ENCODE data around the gene TNS4. TPM values are rescaled to one million over a fixed set of nuclear protein-coding genes. Genes with fewer than 3 reads are reported as not detected.

The TNS4 gene
- polyA plus RNA-seq, 1 donor = 0.14 TPM

- DNase-seq = no peak
These were observed 30.2 kb downstream of the TNS4 start for GRCh38 chr17:40470932-40471828.

DNA sequence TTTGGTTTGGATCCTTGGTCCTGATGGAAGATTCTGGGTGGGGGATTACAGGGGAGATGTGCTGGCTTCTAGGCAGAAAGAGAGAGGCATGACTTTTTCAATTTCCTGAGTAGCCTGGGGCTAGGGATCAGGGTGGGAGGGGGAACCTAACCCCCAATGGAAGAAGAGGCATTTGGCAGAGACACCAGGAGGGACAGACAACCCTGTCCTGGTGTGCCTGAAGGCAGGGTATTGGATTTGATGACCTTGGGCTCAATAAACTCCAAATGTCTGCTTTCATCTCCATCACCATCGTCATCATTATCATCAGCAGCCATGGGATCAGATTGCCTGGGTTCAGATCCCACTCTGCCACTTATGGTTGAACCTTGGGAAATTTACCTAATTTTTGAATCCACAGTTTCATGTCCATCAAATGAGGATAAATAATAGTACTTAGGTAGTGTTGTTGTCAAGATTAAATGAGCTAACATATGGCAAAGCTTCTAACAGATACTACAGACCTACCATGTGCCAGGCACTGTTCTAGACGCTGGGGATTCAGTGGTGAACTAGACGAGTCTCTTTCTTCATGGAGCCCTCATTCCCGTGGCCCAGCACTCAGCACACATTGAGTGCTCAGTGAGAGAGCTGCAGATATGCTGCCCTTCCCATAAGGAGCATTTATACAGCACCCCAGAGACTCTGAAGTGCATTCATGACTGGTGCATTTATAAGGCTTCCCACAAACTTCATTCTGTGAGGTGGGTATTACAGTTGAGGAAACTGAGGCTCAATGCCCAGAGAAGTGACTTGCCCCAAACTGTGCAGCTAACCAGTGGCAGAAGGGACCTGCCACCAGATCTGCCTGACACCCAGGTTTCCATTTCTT lies 31.4 kb downstream of the TNS4 start:
- DNase-seq = no peak

DNA sequence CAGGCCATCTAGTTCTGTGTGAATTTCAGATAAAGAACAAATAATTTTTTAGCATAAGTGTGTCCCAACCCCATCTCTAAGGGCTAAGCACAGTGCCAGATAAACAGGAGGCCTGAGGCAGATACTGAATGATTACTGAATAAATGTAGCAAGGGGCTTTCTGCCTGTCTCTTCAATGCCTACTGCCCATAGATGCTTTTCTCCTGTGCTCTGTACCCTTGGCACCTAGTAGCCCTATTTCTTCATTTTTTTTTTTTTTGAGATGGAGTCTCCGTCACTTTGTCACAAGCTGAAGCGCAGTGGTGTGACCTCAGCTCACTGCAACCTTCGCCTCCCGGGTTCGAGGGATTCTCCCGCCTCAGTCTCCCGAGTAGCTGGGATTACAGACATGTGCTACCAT lies 32.9 kb downstream of the TNS4 start:
- no peak for DNase-seq

- DNase-seq = no peak
These were observed 34.0 kb downstream of the TNS4 start for GRCh38 chr17:40467281-40467867.

DNA sequence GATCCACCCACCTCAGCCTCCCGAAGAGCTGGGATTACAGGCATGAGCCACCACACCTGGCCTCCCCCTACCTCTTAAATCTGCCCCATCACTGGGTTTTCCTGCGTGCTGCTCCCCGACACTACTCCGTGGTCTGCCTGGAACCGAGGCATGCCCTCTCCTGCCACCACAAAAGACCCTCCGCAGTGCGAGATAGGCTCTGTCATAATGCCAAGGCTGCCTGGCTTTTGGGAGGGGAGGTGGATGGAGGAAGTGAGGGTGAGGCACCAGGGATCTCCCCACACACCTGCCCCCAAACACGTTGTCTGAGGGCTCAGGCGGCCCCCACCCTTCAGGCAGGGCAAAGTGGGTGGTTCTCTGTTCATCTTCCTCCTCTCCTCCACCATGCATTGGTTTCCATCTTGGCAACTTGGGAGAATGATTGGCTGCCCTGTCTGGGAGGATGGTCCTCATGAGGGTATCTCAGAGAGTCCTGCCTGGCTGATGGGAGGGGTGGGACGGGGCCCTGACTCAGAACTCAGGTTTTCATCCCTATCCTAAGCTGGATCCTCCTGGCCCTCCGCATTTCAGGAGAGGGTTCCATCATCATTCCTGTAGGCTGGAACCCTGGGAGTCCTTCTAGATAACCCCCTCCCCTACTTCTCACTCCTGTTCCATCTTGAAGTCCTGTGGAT lies 35.0 kb downstream of the TNS4 start:
- no peak for DNase-seq

- no peak for DNase-seq
These were observed 37.0 kb downstream of the TNS4 start for GRCh38 chr17:40464392-40464855.

GRCh38 chr17:40463122-40463550 lies 38.3 kb downstream of the TNS4 start:
- DNase-seq = no peak

- DNase-seq = no peak
These were observed 38.9 kb downstream of the TNS4 start for GRCh38 chr17:40462343-40463121.

DNA sequence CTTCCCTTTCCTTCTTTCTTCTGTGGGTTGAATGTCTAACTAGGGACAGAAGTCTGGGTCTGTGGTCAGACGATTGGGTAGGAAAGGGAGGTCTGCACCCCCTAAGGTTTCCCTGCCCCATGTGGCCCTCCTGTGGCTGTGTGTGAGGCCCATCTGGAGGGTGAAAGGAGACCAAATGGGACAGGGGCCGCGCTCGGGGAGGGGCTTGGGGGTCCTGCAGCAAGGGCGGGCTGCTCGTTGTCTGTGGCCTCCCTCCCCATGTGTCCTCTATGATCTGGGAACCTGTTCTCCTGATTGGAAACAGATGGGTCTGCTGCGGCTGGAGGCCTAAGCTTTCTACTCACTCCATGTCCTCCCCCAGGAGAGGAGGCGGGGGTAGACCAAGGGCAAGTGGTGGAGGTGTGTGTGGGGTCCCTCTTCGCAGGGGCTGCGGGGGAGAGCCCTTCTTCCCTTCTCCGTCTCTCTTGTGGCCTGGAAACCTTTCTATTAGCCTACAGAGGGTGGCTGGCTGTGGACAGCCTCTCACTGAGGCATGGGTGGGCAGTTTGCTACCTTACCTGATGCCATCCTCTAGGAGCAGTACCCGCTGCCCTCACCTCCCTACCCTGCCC lies 39.6 kb downstream of the TNS4 start:
- no peak for DNase-seq

DNA sequence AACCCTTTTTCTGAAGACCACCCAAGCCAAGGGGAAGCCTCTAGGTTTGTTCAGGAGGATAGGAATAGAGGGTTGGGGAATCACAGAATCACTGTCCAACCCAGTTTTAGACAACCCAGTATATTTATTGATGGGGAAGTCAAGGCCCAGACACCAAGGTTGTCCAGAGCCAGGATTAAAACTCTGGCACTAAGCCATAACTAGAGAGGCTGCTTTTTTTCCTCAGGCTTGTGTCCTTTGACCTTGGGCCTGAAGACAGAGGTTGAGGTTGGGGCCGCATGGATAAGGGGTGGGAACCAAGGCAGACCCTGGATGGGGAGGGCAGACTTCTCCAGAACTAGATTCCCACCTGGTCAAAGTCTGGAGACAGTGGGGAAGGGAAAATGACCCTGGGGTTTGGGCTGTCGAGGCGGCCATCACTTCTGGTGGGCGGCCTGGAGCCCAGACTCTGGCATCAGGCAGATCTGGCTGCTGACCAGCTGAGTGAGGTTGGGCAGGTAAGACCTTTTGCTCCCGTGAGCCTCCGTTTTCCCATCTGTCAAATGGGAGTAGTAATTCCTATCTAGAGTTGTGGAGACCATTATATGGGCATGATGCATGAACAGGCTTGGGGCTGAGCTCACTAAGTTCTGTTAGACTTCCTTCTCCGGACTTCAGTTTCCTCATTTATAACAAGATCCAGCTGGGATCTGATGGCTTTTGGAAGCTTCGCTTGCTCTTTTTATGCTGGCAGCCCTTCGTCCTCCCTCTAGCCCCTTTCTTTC lies 40.3 kb downstream of the TNS4 start:
- no peak for DNase-seq

GRCh38 chr17:40460604-40460967 lies 40.8 kb downstream of the TNS4 start:
- DNase-seq = no peak

DNA sequence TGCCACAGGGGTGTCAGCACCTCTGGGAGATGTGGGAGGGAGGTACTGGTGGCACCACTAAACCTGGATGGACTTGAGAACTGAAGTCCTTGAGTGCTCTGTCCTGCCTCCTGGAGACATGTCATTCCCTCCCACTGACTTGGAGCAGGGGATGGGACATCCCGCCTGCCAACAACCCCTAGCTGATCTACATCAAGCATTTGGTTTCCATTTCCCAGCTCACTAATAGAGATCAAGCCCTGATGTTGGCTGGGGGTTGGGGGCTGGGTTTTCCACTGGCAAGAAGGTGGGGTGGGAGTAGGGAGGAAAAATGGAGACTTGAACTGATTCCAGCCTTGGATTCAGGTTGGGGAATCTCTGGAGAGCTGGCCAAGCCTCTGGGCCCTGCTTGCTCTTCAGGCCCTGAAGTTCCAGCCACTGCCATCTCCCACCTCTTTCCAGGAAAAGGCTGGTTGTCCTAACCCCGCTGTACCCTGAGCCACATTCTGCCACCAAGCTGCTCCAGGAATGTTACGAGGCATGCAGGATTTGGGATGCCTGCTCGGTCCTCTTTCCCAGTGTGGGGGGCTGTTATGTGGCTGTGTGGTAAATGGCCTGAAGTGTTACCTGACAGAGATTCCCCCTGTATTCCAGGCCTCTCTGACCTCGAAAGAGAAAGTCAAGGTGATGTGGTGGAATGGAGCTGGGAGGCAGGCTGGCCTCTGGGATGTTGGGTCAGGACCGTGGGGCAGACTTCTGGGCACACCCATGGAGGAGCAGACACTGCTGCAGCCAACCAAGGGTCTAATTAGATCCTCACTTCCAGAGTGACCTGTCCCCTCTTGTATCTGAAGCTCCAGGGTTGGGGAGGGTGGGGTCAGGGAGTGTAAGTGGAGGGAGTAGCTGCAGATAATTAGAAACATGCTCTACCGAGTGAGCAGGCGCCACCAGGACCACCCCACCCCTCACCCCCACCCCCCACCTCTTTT lies 41.5 kb downstream of the TNS4 start:
- DNase-seq = no peak

DNA sequence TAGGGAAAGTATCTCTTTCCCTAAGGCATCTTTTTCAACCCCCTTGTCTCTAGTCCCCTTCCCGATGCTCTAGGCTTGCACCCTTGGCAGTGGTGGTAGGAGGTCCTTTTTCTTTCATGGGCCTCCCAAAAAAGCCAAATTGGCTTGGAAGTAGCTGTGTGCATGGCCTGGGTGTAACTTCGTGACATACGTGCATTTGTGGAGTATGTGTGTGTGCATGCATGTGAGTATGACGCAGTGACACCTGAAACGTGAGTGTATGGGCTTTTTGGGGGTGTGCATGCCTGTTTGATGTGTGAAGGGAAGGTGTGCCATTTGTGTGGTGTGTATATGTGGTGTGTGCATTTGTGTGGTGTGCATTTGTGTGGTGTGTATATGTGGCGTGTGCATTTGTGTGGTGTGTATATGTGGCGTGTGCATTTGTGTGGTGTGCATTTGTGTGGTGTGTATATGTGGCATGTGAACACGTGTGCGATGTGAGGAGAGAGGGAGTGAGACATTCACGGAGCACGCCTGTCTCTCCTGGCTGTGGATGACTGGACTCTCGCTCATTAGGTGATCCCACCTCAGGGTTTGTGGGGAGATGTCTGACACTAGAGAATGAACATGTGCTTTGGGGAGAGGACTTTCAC lies 42.5 kb downstream of the TNS4 start:
- DNase-seq = no peak

- DNase-seq = no peak
These were observed 43.2 kb downstream of the TNS4 start for GRCh38 chr17:40457964-40458791.

DNA sequence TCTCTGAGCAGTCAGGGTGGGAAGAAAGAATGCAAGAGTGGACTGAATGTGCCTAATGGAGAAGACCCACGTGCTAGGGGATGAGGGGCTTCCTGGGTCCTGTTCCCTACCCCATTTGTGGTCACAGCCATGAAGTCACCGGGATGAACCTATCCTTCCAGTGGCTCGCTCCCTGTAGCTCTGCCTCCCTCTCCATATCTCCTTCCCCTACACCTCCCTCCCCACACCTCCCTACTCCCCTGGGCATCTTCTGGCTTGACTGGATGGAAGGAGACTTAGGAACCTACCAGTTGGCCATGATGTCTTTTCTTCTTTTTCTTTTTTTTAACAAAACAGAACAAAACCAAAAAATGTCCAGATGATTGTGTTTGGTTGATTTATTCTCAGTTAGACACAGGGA lies 44.1 kb downstream of the TNS4 start:
- DNase-seq = no peak

DNA sequence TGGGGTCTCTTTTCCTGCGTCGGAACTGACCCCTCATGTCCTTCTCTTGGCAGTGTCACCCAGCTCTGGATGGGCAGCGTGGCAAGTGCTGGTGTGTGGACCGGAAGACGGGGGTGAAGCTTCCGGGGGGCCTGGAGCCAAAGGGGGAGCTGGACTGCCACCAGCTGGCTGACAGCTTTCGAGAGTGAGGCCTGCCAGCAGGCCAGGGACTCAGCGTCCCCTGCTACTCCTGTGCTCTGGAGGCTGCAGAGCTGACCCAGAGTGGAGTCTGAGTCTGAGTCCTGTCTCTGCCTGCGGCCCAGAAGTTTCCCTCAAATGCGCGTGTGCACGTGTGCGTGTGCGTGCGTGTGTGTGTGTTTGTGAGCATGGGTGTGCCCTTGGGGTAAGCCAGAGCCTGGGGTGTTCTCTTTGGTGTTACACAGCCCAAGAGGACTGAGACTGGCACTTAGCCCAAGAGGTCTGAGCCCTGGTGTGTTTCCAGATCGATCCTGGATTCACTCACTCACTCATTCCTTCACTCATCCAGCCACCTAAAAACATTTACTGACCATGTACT lies 44.9 kb downstream of the TNS4 start:
- no peak for DNase-seq

DNA sequence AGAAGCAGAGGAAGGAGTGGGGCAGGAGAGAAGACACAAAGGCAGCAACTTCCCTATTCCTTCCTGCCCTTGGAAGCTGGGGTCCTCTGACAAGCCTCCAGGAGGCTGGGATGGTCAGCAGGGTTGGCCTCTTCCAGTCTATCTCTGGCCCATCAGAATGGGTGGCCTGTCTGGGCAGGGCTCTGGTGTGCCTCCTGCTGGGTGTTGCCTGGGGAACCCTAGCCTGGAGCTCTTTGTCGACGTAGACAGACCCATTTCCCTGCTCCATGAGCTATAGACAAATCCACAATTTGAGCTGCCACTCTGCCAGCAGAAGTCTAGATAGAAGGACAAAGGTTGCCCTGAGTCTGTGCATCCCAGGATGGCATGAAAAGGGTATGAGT lies 46.8 kb downstream of the TNS4 start:
- DNase-seq = no peak
